SK-N-SH (cell line): ENCODE measurements around the gene GOLGA6L7. TPM values are rescaled to one million over a fixed set of nuclear protein-coding genes. Genes with fewer than 3 reads are reported as not detected.
"Not testable (repeated sequence)": the region's sequence is repeated elsewhere in the genome, so short reads cannot be mapped to it uniquely, and the experiment has no call there.

Experiments used
- CTCF ChIA-PET: fragments of 300-600, 350-600 bp; formaldehyde crosslinking; extraction: SDS; loops from one replicate; lab custom pipeline; 2021; lab: Yijun Ruan, JAX
- POLR2A ChIA-PET: fragments of 350-600 bp; sonication (Branson Sonifier 250); formaldehyde crosslinking; extraction: SDS; loops from one replicate; lab custom pipeline; 2020; ENCODE audit warnings: antibody characterized with exemption, inconsistent platforms; lab: Yijun Ruan, JAX
- DNase-seq: peaks from one replicate; pipeline ENCODE4 v3.0.0; 2012
- H2AFZ ChIP-seq: fragments of 200-600 bp; sonication (generic); 2 replicates; pipeline ENCODE4 v1.8.1; 2016; ENCODE audit warnings: antibody characterized with exemption, mild to moderate bottlenecking, low read depth
- H3F3A ChIP-seq: fragments of 200-600 bp; sonication (generic); replicated peaks from 2 replicates; pipeline ENCODE3; 2016; ENCODE audit warnings: antibody characterized with exemption, mild to moderate bottlenecking; ENCODE audit not compliant: insufficient read depth
- H3K27ac ChIP-seq, 2 experiments: fragments of 200-500 bp in 1 of 2; fragments of 200-600 bp in 1 of 2; sonication (Bioruptor generic) in 1 of 2; sonication (generic), shearing (Covaris generic) in 1 of 2; 2 replicates each; pipeline versions ENCODE4 v1.5.1 to v1.6.1; 2014 to 2016; ENCODE audit warnings: low read depth in 2 of 2, inconsistent platforms in 1 of 2, low read length in 1 of 2, mild to moderate bottlenecking in 1 of 2, mixed read lengths in 1 of 2
- H3K27me3 ChIP-seq: fragments of 200-600 bp; sonication (generic), shearing (Covaris generic); 2 replicates; pipeline ENCODE4 v1.6.1; 2016; ENCODE audit warnings: mixed run types; ENCODE audit not compliant: insufficient read depth
- H3K36me3 ChIP-seq, 2 experiments: fragments of 200-500 bp in 1 of 2; fragments of 200-600 bp in 1 of 2; sonication (Bioruptor generic) in 1 of 2; sonication (generic) in 1 of 2; replicated peaks in 1 of 2; 2 replicates each; pipeline versions ENCODE3 to v1.5.1; 2014 to 2016; ENCODE audit warnings: low read length in 1 of 2, mild to moderate bottlenecking in 1 of 2; ENCODE audit not compliant: insufficient read depth in 2 of 2, control insufficient read depth in 1 of 2
- H3K4me1 ChIP-seq, 2 experiments: fragments of 200-500 bp in 1 of 2; fragments of 200-600 bp in 1 of 2; sonication (Bioruptor generic) in 1 of 2; sonication (generic), shearing (Covaris generic) in 1 of 2; 2 replicates each; pipeline versions ENCODE4 v1.5.1 to v1.6.1; 2014 to 2016; ENCODE audit warnings: low read depth in 1 of 2, low read length in 1 of 2, mixed run types in 1 of 2; ENCODE audit not compliant: insufficient read depth in 2 of 2, control insufficient read depth in 1 of 2
- H3K4me2 ChIP-seq: fragments of 200-600 bp; sonication (generic), shearing (Covaris generic); 2 replicates; pipeline ENCODE4 v1.6.1; 2017; ENCODE audit warnings: mixed run types
- H3K4me3 ChIP-seq, 2 experiments: fragments of 200-500 bp in 1 of 2; fragments of 200-600 bp in 1 of 2; sonication (Bioruptor generic) in 1 of 2; sonication (generic), shearing (Covaris generic) in 1 of 2; 2 replicates each; pipeline versions ENCODE4 v1.5.1 to v1.8.1; 2014 to 2016; ENCODE audit warnings: low read depth in 2 of 2, inconsistent platforms in 1 of 2, low read length in 1 of 2, mild to moderate bottlenecking in 1 of 2, mixed read lengths in 1 of 2, moderate library complexity in 1 of 2
- H3K79me2 ChIP-seq: fragments of 200-600 bp; sonication (generic); 2 replicates; pipeline ENCODE4 v1.8.1; 2017; ENCODE audit warnings: mild to moderate bottlenecking; ENCODE audit not compliant: insufficient read depth
- H3K9ac ChIP-seq: fragments of 200-600 bp; sonication (generic); 2 replicates; pipeline ENCODE4 v1.6.1; 2017; ENCODE audit warnings: mixed run types
- H3K9me2 ChIP-seq: fragments of 200-600 bp; sonication (generic); 2 replicates; pipeline ENCODE4 v1.6.1; 2017; ENCODE audit warnings: mixed run types
- H3K9me3 ChIP-seq: fragments of 200-600 bp; sonication (generic); 2 replicates; pipeline ENCODE4 v1.6.1; 2017; ENCODE audit warnings: mixed run types, mild to moderate bottlenecking, moderate library complexity
- H4K20me1 ChIP-seq: fragments of 200-600 bp; sonication (generic); 2 replicates; pipeline ENCODE4 v1.6.1; 2017; ENCODE audit warnings: mild to moderate bottlenecking, mixed run types; ENCODE audit not compliant: insufficient read depth
- EP300 ChIP-seq, 2 experiments: IDR thresholded peaks; 2 replicates each; pipeline versions ENCODE4 v1.4.0 to v1.6.1; 2012; ENCODE audit warnings: borderline replicate concordance in 1 of 2, low read depth in 1 of 2, low read length in 1 of 2
- FOSL2 ChIP-seq: IDR thresholded peaks from 2 replicates; pipeline ENCODE4 v1.4.0; 2012; ENCODE audit warnings: low read depth, mild to moderate bottlenecking, moderate library complexity, borderline replicate concordance
- GATA2 ChIP-seq: sonication (generic); formaldehyde crosslinking; IDR thresholded peaks from 2 replicates; pipeline ENCODE4 v1.5.0; 2020; ENCODE audit warnings: mild to moderate bottlenecking, missing genetic modification reagents
- JUND ChIP-seq: IDR thresholded peaks from 2 replicates; pipeline ENCODE4 v1.4.0; 2012
- MEF2A ChIP-seq: IDR thresholded peaks from 2 replicates; pipeline ENCODE4 v1.4.0; 2012; ENCODE audit warnings: low read depth, borderline replicate concordance
- TEAD4 ChIP-seq: IDR thresholded peaks from 2 replicates; pipeline ENCODE4 v1.4.0; 2012; ENCODE audit warnings: mild to moderate bottlenecking, borderline replicate concordance; ENCODE audit not compliant: insufficient read depth
- ZBTB33 ChIP-seq: IDR thresholded peaks from 2 replicates; pipeline ENCODE4 v1.4.0; 2012; ENCODE audit warnings: low read depth, borderline replicate concordance
- WGBS: methylation state at CpG from one replicate; pipeline ENCODE4 v1.1.6; 2017; ENCODE audit warnings: low lambda C conversion rate; 5-methylcytosine and 5-hydroxymethylcytosine counted together
- polyA plus RNA-seq, 3 experiments: library from polyadenylated mRNA; depleted of rRNA; stranded (reverse); fragments of >200 nt; gene quantifications; 2 replicates each; pipeline ENCODE4 v1.2.3, GENCODE V29; 2012

The GOLGA6L7 gene
- polyA plus RNA-seq (2012; rRNA removed) = not detected in 2 replicates
- not detected in 2 replicates for polyA plus RNA-seq (2012; cell fraction: cytosol; rRNA removed)
- polyA plus RNA-seq (2012; cell fraction: nucleus; rRNA removed) = not detected in 2 replicates

- 84% methylated on average over 13 of the region's 13 CpGs for WGBS
- H3K9me2 ChIP-seq, H2AFZ ChIP-seq, H3K9ac ChIP-seq, H3F3A ChIP-seq, H3K9me3 ChIP-seq, H3K27ac ChIP-seq, H3K79me2 ChIP-seq, H3K27me3 ChIP-seq, H3K36me3 ChIP-seq, POLR2A ChIA-PET, CTCF ChIA-PET, H3K4me1 ChIP-seq, H3K4me3 ChIP-seq, H3K4me2 ChIP-seq, H4K20me1 ChIP-seq: not testable (repeated sequence)
- DNase-seq = peak; percentile 52
Measured at GRCh38 chr15:28848521-28848920, at the start of gene GOLGA6L7. TSS of gene GOLGA6L7 (minus strand) at chr15:28848644. CDS start at chr15:28848549, 95 bp downstream.

GRCh38 chr15:28897861-28898585 is 49.6 kb upstream of the GOLGA6L7 start:
- no peak overlapping the region for H3K27ac ChIP-seq
- ChIA-PET CTCF (interaction anchor here (0.9 to 2.0 kb wide), 3 partner anchors 15 to 204 kb away, joined by 3 to 6 read pairs (median 3); no protein-coding TSS in a partner anchor), POLR2A (interaction anchor here (1.3 to 1.8 kb wide), 2 partner anchors 11 to 12 kb away, joined by 4 to 5 read pairs; partner anchors contain the start of gene APBA2)

GRCh38 chr15:28896951-28897350 is 48.5 kb upstream of the GOLGA6L7 start:
- Histone ChIP-seq H4K20me1 (no peaks in the 10 kb centered on the region), H3F3A (peaks cover 3% of the 10 kb centered on the region), H3K9me3 (no peaks in the 10 kb centered on the region), H3K27me3 (no peaks in the 10 kb centered on the region), H3K9me2 (no peaks in the 10 kb centered on the region), H3K27ac (peak overlapping the region in 1 of 2 experiments; percentile 36; a peak in 1 of 4 replicates), H3K4me3 (no peak overlapping the region), H3K4me1 (peaks cover 0 to 32% of the 10 kb centered on the region in 2 experiments; a peak in 1 of 4 replicates), H3K4me2 (no peak overlapping the region), H3K79me2 (no peaks in the 10 kb centered on the region), H3K9ac (no peak overlapping the region), H2AFZ (no peak overlapping the region), H3K36me3 (no peaks in the 10 kb centered on the region)
- ChIA-PET CTCF (no interaction called here), POLR2A (no interaction called here)
- TF ChIP-seq MEF2A = peak; percentile 71; the same call in 1 of the 2 replicates
- TF ChIP-seq JUND = peak; percentile 44; the same call in 1 of the 2 replicates
- peak; percentile 25; the same call in 1 of the 2 replicates for TF ChIP-seq FOSL2
- no peak for TF ChIP-seq ZBTB33
- no peak for DNase-seq
- WGBS = 46% methylated on average over 4 of the region's 4 CpGs

More at GRCh38 chr15:28897861-28898585, 49.6 kb upstream of the GOLGA6L7 start:
- H3F3A ChIP-seq = peaks cover 3% of the 10 kb centered on the region
- H3K36me3 ChIP-seq = no peaks in the 10 kb centered on the region
- peak; percentile 70 for DNase-seq
- TF ChIP-seq TEAD4 (no peak), EP300 (IDR thresholded peaks at IDR 0.05; ENCODE audit: borderline replicate concordance in 1 of 2, low read depth in 1 of 2, low read length in 1 of 2) (peak in 1 of 2 experiments; percentile 26; a peak in 1 of 4 replicates), GATA2 (CRISPR knock-in tag) (peak; percentile 50)
- TF ChIP-seq, all 33 proteins: peak for 2
- Histone ChIP-seq H3K4me3 (no peak overlapping the region), H3K9me3 (no peaks in the 10 kb centered on the region), H3K4me1 (peaks cover 0 to 30% of the 10 kb centered on the region in 2 experiments; a peak in 1 of 4 replicates), H3K4me2 (no peak overlapping the region), H4K20me1 (no peaks in the 10 kb centered on the region), H3K9me2 (no peaks in the 10 kb centered on the region), H3K79me2 (no peaks in the 10 kb centered on the region), H2AFZ (no peak overlapping the region), H3K9ac (no peak overlapping the region), H3K27me3 (no peaks in the 10 kb centered on the region)
- 64% methylated on average over 9 of the region's 13 CpGs for WGBS
